ENCODE measurements around the gene SEMA3C.

DNA sequence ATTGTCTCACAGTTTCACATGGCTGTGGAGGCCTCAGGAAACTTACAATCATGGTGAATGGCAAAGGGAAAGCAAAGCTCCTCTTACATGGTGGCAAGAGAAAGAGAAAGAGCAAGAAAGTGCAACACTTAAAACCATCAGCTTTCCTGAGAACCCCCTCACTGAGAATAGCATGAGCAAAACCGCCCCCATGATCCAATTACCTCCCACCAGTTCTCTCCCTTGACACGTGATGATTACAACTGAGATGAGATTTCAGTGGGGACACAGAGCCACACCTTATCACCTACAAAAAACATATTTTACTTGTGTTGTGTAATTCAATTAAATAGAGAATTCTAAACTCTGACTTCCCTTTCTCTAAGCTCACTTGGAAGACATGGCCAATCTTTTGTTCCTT lies 80.2 kb downstream of the SEMA3C start:
- TF ChIP-seq, protein P1, sequence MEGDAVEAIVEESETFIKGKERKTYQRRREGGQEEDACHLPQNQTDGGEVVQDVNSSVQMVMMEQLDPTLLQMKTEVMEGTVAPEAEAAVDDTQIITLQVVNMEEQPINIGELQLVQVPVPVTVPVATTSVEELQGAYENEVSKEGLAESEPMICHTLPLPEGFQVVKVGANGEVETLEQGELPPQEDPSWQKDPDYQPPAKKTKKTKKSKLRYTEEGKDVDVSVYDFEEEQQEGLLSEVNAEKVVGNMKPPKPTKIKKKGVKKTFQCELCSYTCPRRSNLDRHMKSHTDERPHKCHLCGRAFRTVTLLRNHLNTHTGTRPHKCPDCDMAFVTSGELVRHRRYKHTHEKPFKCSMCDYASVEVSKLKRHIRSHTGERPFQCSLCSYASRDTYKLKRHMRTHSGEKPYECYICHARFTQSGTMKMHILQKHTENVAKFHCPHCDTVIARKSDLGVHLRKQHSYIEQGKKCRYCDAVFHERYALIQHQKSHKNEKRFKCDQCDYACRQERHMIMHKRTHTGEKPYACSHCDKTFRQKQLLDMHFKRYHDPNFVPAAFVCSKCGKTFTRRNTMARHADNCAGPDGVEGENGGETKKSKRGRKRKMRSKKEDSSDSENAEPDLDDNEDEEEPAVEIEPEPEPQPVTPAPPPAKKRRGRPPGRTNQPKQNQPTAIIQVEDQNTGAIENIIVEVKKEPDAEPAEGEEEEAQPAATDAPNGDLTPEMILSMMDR (IDR thresholded peaks at IDR 0.05) = no peak
- TF ChIP-seq POLR2A (IDR thresholded peaks at IDR 0.05) = no peak

All from prostate gland (tissue), 2 donors.